Ecto neural progenitor cell (in vitro differentiated cells): Measurements from ENCODE around the gene FCHSD2.
"Not testable (repeated sequence)": the region's sequence is repeated elsewhere in the genome, so short reads cannot be mapped to it uniquely, and the experiment has no call there.

Experiments used
- DNase-seq: peaks from one replicate; pipeline ENCODE4 v3.0.0-alpha.2; 2018; ENCODE audit warnings: low spot score

Gene FCHSD2

GRCh38 chr11:73058989-73059674, 83.0 kb downstream of the FCHSD2 start:
- DNase-seq = no peak

GRCh38 chr11:73055655-73056354, 86.3 kb downstream of the FCHSD2 start:
- no peak for DNase-seq

GRCh38 chr11:73055002-73055401, 87.1 kb downstream of the FCHSD2 start:
- DNase-seq = no peak

GRCh38 chr11:73053964-73054363, 88.2 kb downstream of the FCHSD2 start:
- DNase-seq = no peak

GRCh38 chr11:73048446-73048845, 93.7 kb downstream of the FCHSD2 start:
- no peak for DNase-seq

- no peak for DNase-seq
These were observed 94.2 kb downstream of the FCHSD2 start for GRCh38 chr11:73047773-73048371.

- DNase-seq = peak; percentile 63
These were observed 102.1 kb downstream of the FCHSD2 start for GRCh38 chr11:73040046-73040445.

GRCh38 chr11:73034777-73035176, 107.3 kb downstream of the FCHSD2 start:
- DNase-seq = no peak

- DNase-seq = no peak
These were observed 107.8 kb downstream of the FCHSD2 start for GRCh38 chr11:73034331-73034730.

- no peak for DNase-seq
These were observed 112.0 kb downstream of the FCHSD2 start for GRCh38 chr11:73030130-73030529.

- DNase-seq = no peak
These were observed 112.7 kb downstream of the FCHSD2 start for GRCh38 chr11:73029403-73029802.

GRCh38 chr11:73028611-73029010, 113.5 kb downstream of the FCHSD2 start:
- no peak for DNase-seq

GRCh38 chr11:73027840-73028239, 114.3 kb downstream of the FCHSD2 start:
- DNase-seq = not testable (repeated sequence)

- DNase-seq = no peak
These were observed 117.5 kb downstream of the FCHSD2 start for GRCh38 chr11:73024639-73025038.

GRCh38 chr11:73019996-73020395, 122.1 kb downstream of the FCHSD2 start:
- DNase-seq = no peak

GRCh38 chr11:73019449-73019848, 122.7 kb downstream of the FCHSD2 start:
- DNase-seq = no peak

GRCh38 chr11:73018856-73019255, 123.3 kb downstream of the FCHSD2 start:
- no peak for DNase-seq

GRCh38 chr11:73017024-73017751, 124.9 kb downstream of the FCHSD2 start:
- DNase-seq = no peak

- DNase-seq = no peak
These were observed 129.1 kb downstream of the FCHSD2 start for GRCh38 chr11:73013021-73013420.

GRCh38 chr11:73012121-73012863, 129.8 kb downstream of the FCHSD2 start:
- no peak for DNase-seq

GRCh38 chr11:73011126-73011817, 130.8 kb downstream of the FCHSD2 start:
- no peak for DNase-seq
